ENCODE results near the gene OPA3. TPM values are rescaled to one million over a fixed set of nuclear protein-coding genes. Genes with fewer than 3 reads are reported as not detected.
A peak's percentile ranks its signal among the peaks of the same experiment; 100 is the strongest.
"Not testable (repeated sequence)": the region's sequence is repeated elsewhere in the genome, so short reads cannot be mapped to it uniquely, and the experiment has no call there.

OPA3 gene
- total RNA-seq, 1 donor from 2014 or later: 8.3 TPM

GRCh38 chr19:45523642-45524256, 60.9 kb downstream of the OPA3 start:
- DNase-seq (ENCODE audit: low spot score) (peak; percentile 82), ATAC-seq (peak; percentile 93)

DNA sequence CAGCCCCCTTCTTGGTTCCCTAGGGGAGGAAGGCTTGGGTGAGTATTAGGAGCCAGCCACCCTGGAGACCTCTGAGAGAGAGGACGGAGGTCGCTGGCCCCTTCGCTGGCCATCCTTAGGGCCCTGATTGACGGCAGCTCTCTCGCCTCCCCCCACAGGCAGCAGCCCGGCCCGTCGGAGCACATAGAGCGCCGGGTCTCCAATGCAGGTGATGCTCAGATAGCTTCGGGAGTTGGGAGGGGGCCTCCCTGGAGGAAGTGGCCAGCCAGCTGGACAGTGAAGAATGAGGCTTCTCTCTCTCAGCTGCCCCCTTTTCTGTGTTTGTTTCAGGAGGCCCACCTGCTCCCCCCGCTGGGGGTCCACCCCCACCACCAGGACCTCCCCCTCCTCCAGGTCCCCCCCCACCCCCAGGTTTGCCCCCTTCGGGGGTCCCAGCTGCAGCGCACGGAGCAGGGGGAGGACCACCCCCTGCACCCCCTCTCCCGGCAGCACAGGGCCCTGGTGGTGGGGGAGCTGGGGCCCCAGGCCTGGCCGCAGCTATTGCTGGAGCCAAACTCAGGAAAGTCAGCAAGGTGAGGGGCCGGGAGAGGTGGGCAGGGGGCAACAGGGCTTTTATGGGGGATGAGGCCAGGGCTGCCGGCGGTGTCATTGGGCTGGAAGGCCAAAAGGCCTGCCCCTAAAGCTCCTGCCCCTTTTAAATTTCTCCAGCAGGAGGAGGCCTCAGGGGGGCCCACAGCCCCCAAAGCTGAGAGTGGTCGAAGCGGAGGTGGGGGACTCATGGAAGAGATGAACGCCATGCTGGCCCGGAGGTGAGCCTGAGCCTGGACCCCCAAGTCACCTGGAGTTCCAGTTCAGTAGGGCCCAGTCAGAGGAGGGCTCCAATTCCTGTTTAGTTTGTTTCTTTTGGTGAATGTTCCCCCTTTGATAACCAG, 62.3 kb downstream of the OPA3 start:
- DNase-seq (ENCODE audit: low spot score): no peak
- no peak for ATAC-seq

GRCh38 chr19:45518469-45518826, 66.2 kb downstream of the OPA3 start:
- DNase-seq (ENCODE audit: low spot score) (no peak), ATAC-seq (no peak)

- ATAC-seq: no peak
- DNase-seq (ENCODE audit: low spot score): no peak
Observed at GRCh38 chr19:45517641-45518468, 66.7 kb downstream of the OPA3 start.

DNA sequence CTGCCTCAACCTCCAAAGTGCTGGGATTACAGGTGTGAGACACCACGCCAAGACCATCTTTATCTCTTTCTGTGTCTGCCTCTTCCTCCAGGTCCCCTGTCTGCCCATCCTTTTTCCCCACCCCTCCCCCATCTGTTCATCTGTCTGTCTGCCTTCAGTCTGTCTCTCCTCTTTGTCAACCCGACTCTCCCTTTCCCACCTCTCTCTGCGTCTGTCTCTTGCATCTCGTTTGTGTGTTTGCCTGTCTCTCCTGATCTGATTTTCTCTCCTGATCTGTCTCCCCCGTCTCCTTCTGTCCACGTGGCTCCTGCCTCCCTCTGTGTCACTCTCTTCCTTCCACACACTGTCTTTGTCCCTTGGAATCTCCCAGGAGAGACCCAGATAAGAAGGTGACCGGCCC, 67.4 kb downstream of the OPA3 start:
- ATAC-seq (no peak), DNase-seq (ENCODE audit: low spot score) (no peak)

- DNase-seq (ENCODE audit: low spot score): no peak
- peak; percentile 12 for ATAC-seq
Observed at GRCh38 chr19:45515807-45516401, 68.7 kb downstream of the OPA3 start.

- peak; percentile 15 for ATAC-seq
- DNase-seq (ENCODE audit: low spot score): peak; percentile 63
Observed at GRCh38 chr19:45515081-45515624, 69.4 kb downstream of the OPA3 start.

DNA sequence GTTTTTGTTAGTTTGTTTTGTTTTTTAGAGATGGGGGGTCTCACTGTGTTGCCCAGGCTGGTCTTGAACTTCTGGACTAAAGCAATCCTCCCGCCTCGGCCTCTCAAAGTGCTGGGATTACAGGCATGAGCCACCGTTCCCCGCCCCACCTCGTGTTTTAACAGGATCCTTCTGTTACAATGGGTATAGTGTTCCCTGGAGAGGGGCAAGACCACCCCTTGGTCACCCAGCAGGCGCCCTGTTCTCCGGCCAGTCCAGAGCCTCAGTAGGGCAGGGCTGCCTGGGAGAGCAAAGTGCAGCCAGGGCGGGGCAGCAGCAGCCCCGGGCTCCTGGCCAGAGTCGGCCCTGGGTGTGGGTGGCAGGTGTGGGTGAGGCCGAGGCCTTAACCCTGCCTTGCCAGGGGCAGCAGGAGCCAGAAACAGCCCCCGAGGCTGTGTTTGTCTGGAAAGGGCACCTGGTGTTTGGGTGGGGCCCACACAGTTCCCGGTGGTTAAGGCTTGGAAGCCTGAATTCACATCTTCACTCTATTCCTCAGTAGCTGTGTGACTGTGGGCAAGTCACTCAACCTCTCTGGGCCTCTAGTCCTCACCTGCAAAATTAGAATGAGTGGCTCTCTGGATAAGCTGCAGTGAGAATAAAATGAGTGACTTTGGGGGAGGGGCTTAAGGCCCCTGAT, 70.1 kb downstream of the OPA3 start:
- peak; percentile 94 for ATAC-seq
- peak; percentile 86 for DNase-seq (ENCODE audit: low spot score)

DNA sequence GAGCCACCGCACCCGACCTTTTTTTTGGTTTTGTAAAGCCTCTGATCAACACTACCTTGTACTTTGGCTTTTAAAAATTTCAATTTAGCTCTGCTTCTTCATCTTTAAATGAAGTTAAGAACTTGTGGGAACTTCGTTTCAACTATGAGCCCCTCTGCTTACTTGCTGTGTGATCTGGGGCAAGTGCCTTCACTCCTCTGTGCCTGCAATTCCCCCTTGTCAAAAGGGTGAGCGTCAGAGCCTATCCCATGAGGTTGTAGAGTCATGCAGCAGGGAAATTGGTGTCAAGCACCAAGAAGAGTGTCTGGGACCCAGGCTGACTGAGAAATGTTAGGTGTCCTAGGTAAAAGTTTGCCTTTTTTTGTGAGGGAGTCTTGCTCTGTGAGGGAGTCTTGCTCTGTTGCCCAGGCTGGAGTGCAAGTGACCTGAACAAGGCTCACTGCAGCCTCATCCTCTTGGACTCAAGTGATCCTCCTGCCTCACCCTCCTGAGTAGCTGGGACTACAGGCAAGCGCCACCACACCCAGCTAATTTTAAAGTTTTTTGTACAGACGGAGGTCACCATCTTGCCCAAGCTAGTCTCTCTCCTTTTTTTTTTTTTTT, 71.6 kb downstream of the OPA3 start:
- DNase-seq (ENCODE audit: low spot score) (no peak), ATAC-seq (no peak)

- DNase-seq (ENCODE audit: low spot score): no peak
- no peak for ATAC-seq
Observed at GRCh38 chr19:45511074-45511473, 73.5 kb downstream of the OPA3 start.

DNA sequence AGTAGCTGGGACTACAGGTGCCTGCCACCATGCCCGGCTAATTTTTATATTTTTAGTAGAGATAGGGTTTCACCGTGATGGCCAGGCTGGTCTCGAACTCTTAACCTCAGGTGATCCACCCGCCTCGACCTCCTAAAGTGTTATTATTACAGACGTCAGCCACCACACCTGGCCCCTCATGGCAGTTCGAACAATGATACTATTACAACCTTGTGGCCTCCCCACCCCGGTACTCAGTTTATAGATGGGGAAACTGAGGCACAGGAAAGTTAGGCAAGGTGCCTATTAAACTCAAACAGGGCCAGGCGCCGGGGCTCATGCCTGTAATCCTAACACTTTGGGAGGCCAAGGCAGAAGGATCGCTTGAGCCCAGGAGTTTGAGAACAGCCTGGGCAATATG, 74.2 kb downstream of the OPA3 start:
- ATAC-seq; DNase-seq (ENCODE audit: low spot score): not testable (repeated sequence)

GRCh38 chr19:45509692-45510015, 74.9 kb downstream of the OPA3 start:
- ATAC-seq (no peak), DNase-seq (ENCODE audit: low spot score) (no peak)

DNA sequence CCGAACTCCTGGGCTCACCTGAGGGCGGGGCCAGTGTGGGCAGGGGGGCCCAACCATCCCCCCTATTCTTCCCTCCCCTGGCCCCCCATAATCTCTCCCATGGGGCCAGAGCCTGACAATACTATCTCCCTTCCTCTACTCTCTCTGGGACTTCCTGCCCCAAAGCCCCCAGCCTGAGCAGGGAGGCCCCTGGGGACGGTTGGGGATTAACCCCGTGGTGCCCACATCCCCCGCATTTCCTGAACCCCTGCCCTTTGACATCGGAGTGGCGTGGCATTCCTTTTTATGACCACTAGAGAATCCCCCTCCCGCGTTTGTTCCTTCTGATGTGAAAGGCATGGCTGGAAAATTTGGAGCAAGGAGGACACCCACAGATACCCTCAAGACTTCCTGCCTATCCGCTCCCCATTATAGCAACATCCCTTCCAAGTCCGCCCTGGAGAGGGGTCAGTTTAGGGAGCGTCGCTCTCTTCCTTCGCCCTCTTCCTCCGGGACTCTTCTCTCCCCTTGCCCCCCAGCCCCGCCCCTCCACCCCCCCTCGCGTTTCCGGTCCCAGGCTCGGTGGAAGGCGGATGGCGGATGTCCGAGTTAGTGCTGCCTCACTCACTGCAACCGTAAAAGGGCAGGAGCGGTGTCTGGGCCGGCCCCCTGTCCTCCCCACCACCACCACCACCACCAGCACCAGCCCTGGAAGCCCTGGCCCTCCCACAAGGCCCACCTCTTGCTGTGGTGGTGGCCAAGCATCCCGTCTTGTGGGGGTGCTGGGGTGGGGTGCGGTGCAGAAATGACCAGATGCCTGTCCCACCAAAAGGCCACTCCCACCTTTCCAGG, 75.5 kb downstream of the OPA3 start:
- DNase-seq (ENCODE audit: low spot score) (peak; percentile 73), ATAC-seq (peak; percentile 13)

- peak; percentile 3 for ATAC-seq
- DNase-seq (ENCODE audit: low spot score): no peak
Observed at GRCh38 chr19:45508417-45508860, 76.2 kb downstream of the OPA3 start.

DNA sequence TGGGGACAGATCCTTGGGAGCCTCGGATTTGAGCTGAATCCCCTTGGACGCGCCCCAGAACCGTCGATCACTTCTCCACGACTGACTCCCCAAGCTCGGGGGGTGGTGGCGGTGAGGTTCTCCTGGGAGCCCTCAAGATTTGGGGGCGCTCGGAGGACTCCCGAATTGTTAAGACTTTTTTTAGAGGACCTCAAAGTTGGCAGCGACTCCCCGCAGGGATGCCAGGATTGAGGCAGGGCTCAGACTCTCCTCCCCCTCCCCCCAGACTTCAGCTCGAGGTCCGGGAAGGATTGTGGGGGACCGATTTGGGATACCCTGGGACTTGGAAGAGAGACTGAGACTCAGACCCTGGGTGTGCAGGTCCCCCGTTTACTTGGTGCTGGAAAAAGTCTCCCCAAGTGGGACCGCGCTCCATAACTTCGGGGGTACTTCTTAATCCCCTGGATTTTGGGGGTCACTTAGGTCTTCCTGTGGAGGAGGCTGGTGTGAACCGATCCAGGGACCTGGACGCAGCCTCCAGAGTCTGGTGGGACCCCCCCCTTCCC, 76.7 kb downstream of the OPA3 start:
- no peak for DNase-seq (ENCODE audit: low spot score)
- no peak for ATAC-seq

DNA sequence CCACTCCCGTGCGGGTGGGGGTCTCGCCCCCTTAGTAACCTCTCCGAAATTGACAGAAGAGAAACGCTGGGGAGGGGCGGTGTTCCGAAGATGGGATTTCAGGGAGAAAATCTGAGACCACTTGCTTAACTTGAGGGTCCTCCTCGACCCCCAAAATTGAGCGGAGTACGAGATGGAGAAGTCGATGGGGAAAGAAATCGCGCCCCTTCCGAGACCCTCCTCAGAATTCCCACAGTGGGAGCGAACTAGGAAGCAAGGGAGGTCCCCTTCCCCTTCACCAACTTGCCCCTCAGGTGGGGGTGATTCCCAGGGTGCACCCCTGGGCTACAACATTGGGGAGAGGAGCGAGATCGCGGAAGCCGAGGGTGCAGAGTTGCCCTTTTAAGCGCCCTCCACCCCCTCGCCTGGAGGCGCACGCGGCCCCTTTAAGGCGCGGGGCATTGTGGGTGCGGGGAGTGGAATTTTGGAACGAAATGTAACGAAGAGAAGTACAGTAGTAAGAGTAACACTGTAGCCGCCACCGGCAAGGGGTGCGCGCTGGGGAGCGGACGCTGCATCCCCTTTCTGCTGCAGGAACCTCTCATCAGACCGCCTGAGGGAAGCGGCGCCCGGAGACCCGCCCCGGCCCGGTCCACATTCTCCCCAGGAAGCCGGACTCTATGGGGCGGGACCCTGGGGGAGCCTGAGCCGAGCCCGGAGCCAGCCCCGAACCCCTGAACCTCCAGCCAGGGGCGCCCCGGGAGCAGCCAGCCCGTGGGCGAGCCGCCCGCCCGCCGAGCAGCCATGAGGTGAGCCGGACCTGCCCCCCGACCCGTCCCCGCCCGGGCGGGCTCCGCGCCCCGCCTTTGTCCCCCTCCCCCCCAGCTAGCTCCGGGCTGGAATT, 77.4 kb downstream of the OPA3 start, which contains the start of gene VASP:
VASP (plus strand) TSS at position 491 of the 883 bp plus-strand sequence; CDS start at position 784, 293 bp downstream.
- ATAC-seq: peak; percentile 76
- DNase-seq (ENCODE audit: low spot score): peak; percentile 93

GRCh38 chr19:45506246-45506988, 78.2 kb downstream of the OPA3 start:
- ATAC-seq: peak; percentile 84
- peak; percentile 97 for DNase-seq (ENCODE audit: low spot score)

Data from left lobe of liver (tissue), 2 donors.